ENCODE data around the gene ALG14.
A peak's percentile ranks its signal among the peaks of the same experiment; 100 is the strongest.

ALG14 gene

GRCh38 chr1:95072532-95073419 is at the start of gene ALG14 (continued):
- TF ChIP-seq ZNF280D (tag by site-specific recombination; IDR thresholded peaks at IDR 0.05): no peak
- TF ChIP-seq ZSCAN23 (tag by site-specific recombination; IDR thresholded peaks at IDR 0.05): no peak
- no peak for TF ChIP-seq ZNF830 (tag by site-specific recombination; IDR thresholded peaks at IDR 0.05; ENCODE audit: low read depth)
- no peak for TF ChIP-seq PRDM4 (tag by site-specific recombination; IDR thresholded peaks at IDR 0.05)
- TF ChIP-seq ZFP37 (tag by site-specific recombination; IDR thresholded peaks at IDR 0.05): 0 out of 2 replicates have a peak, but pooled peaks have one; percentile 75
- TF ChIP-seq REPIN1 (tag by site-specific recombination; IDR thresholded peaks at IDR 0.05; ENCODE audit: low read depth): no peak
- peak; percentile 82 for TF ChIP-seq ZNF660 (tag by site-specific recombination; IDR thresholded peaks at IDR 0.05)
- peak; percentile 67 for TF ChIP-seq ZNF629 (tag by site-specific recombination; IDR thresholded peaks at IDR 0.05)
- no peak for TF ChIP-seq ZNF701 (tag by site-specific recombination; IDR thresholded peaks at IDR 0.05)
- TF ChIP-seq ZNF791 (tag by site-specific recombination; IDR thresholded peaks at IDR 0.05): no peak
- TF ChIP-seq KLF9 (tag by site-specific recombination; IDR thresholded peaks at IDR 0.05; ENCODE audit: low read depth): peak; percentile 57
- peak; percentile 33; the same call in 1 of the 2 replicates for TF ChIP-seq ZNF10 (tag by site-specific recombination; IDR thresholded peaks at IDR 0.05)
- TF ChIP-seq KLF8 (tag by site-specific recombination; IDR thresholded peaks at IDR 0.05): peak; percentile 55; the same call in 1 of the 2 replicates
- TF ChIP-seq ZNF580 (tag by site-specific recombination; IDR thresholded peaks at IDR 0.05): 0 out of 2 replicates have a peak, but pooled peaks have one; percentile 58
- TF ChIP-seq PRDM6 (tag by site-specific recombination; IDR thresholded peaks at IDR 0.05): no peak
- no peak for TF ChIP-seq ZNF514 (tag by site-specific recombination; IDR thresholded peaks at IDR 0.05)
- TF ChIP-seq MEIS1 (CRISPR knock-in tag; IDR thresholded peaks at IDR 0.05; ENCODE audit: borderline replicate concordance): no peak
- no peak for TF ChIP-seq ZNF19 (tag by site-specific recombination; IDR thresholded peaks at IDR 0.05; ENCODE audit: low read depth)
- TF ChIP-seq ZBTB48 (tag by site-specific recombination; IDR thresholded peaks at IDR 0.05): no peak; the same call in 1 of the 2 replicates
- TF ChIP-seq ZNF692 (tag by site-specific recombination; IDR thresholded peaks at IDR 0.05): peak; percentile 78
- TF ChIP-seq SETDB1 (IDR thresholded peaks at IDR 0.05; ENCODE audit: insufficient read length, low read length): no peak
- TF ChIP-seq INSM2 (tag by site-specific recombination; IDR thresholded peaks at IDR 0.05): 0 out of 2 replicates have a peak, but pooled peaks have one; percentile 17
- peak; percentile 64 for TF ChIP-seq ZBTB11 (tag by site-specific recombination; conservative IDR thresholded peaks at IDR 0.05; ENCODE audit: low read depth)
- TF ChIP-seq TRIM28 (IDR thresholded peaks at IDR 0.05; ENCODE audit: borderline replicate concordance, low read length): peak; percentile 98

Measured in HEK293 (cell line).